ENCODE measurements around the gene CMC2. TPM values are rescaled to one million over a fixed set of nuclear protein-coding genes. Genes with fewer than 3 reads are reported as not detected.

The CMC2 gene
- polyA plus RNA-seq, 1 donor from 2014 or later = 172 TPM

DNA sequence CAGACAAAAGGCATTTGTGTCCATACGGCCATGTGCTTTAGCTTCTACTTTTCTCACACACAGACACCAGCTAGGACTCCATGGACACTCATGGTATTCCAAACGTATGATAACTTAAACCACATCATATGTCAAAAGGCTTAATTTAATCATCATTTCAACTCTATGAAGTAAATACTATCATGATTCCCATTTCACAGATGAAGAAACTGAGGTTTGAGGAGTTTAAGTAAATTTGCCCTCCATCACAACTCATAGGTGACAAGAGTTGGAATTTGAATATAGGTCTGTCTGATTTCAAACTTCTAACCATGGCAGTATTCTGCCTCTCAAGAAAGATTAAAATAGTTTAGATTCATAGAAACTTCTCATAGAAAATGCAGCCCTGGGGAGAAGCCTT is 43.8 kb downstream of the CMC2 start:
- H3K36me3 ChIP-seq (ENCODE audit: insufficient read depth, low read length) = no peaks in the 10 kb centered on the region
- no peak overlapping the region for H3K4me3 ChIP-seq (ENCODE audit: low read length)
- H3K9me3 ChIP-seq (ENCODE audit: low read length) = peaks cover 9% of the 10 kb centered on the region
- H3K4me2 ChIP-seq (ENCODE audit: low read length) = no peak overlapping the region
- no peaks in the 10 kb centered on the region for H3K79me2 ChIP-seq (replicated peaks; ENCODE audit: insufficient read depth, low read length)
- H3K9ac ChIP-seq (ENCODE audit: low read length) = no peak overlapping the region
- no peaks in the 10 kb centered on the region for H3K27me3 ChIP-seq (ENCODE audit: insufficient read depth, low read depth, low read length)
- H3K9me2 ChIP-seq (ENCODE audit: insufficient read depth, low read length) = no peaks in the 10 kb centered on the region
- H4K20me1 ChIP-seq (ENCODE audit: insufficient read depth) = no peaks in the 10 kb centered on the region
- H3F3A ChIP-seq (ENCODE audit: insufficient read depth, low read length, poor library complexity, severe bottlenecking) = no peaks in the 10 kb centered on the region
- H3K27ac ChIP-seq (ENCODE audit: low read length) = no peak overlapping the region
- no peak overlapping the region for H2AFZ ChIP-seq (ENCODE audit: low read depth, low read length)
- TF ChIP-seq, protein P1, sequence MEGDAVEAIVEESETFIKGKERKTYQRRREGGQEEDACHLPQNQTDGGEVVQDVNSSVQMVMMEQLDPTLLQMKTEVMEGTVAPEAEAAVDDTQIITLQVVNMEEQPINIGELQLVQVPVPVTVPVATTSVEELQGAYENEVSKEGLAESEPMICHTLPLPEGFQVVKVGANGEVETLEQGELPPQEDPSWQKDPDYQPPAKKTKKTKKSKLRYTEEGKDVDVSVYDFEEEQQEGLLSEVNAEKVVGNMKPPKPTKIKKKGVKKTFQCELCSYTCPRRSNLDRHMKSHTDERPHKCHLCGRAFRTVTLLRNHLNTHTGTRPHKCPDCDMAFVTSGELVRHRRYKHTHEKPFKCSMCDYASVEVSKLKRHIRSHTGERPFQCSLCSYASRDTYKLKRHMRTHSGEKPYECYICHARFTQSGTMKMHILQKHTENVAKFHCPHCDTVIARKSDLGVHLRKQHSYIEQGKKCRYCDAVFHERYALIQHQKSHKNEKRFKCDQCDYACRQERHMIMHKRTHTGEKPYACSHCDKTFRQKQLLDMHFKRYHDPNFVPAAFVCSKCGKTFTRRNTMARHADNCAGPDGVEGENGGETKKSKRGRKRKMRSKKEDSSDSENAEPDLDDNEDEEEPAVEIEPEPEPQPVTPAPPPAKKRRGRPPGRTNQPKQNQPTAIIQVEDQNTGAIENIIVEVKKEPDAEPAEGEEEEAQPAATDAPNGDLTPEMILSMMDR (IDR thresholded peaks at IDR 0.05; ENCODE audit: poor library complexity, severe bottlenecking) = no peak
- TF ChIP-seq TAF1 (IDR thresholded peaks at IDR 0.05; ENCODE audit: low read depth) (no peak), EZH2 (IDR thresholded peaks at IDR 0.05; ENCODE audit: borderline replicate concordance, insufficient read depth, low read length, poor library complexity, severe bottlenecking) (no peak), MXI1 (conservative IDR thresholded peaks at IDR 0.05; ENCODE audit: poor library complexity, severe bottlenecking) (no peak), EP300 (conservative IDR thresholded peaks at IDR 0.05; ENCODE audit: poor library complexity, severe bottlenecking) (no peak), RAD21 (conservative IDR thresholded peaks at IDR 0.05) (no peak), SMC3 (conservative IDR thresholded peaks at IDR 0.05; ENCODE audit: poor library complexity) (no peak), POLR2AphosphoS5 (IDR thresholded peaks at IDR 0.05) (no peak)
- TF ChIP-seq, protein P2, sequence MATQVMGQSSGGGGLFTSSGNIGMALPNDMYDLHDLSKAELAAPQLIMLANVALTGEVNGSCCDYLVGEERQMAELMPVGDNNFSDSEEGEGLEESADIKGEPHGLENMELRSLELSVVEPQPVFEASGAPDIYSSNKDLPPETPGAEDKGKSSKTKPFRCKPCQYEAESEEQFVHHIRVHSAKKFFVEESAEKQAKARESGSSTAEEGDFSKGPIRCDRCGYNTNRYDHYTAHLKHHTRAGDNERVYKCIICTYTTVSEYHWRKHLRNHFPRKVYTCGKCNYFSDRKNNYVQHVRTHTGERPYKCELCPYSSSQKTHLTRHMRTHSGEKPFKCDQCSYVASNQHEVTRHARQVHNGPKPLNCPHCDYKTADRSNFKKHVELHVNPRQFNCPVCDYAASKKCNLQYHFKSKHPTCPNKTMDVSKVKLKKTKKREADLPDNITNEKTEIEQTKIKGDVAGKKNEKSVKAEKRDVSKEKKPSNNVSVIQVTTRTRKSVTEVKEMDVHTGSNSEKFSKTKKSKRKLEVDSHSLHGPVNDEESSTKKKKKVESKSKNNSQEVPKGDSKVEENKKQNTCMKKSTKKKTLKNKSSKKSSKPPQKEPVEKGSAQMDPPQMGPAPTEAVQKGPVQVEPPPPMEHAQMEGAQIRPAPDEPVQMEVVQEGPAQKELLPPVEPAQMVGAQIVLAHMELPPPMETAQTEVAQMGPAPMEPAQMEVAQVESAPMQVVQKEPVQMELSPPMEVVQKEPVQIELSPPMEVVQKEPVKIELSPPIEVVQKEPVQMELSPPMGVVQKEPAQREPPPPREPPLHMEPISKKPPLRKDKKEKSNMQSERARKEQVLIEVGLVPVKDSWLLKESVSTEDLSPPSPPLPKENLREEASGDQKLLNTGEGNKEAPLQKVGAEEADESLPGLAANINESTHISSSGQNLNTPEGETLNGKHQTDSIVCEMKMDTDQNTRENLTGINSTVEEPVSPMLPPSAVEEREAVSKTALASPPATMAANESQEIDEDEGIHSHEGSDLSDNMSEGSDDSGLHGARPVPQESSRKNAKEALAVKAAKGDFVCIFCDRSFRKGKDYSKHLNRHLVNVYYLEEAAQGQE (IDR thresholded peaks at IDR 0.05; ENCODE audit: borderline replicate concordance) = no peak

DNA sequence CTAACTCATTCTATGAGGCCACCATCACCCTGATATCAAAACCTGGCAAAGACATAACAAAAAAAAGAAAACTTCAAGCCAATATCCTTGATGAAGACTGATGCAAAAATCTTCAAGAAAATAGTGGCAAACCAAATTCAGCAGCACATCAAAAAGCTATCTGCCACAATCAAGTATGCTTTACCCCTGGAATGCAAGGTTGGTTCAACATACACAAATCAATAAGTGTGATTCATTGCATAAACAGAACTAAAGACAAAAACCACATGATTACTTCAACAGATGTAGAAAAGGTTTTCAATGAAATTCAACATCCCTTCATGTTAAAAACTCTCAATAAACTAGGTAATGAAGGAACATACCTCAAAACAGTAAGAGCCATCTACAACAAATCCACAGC is 48.4 kb downstream of the CMC2 start:
- H3K27me3 ChIP-seq (ENCODE audit: insufficient read depth, low read depth, low read length) = no peaks in the 10 kb centered on the region
- H3K36me3 ChIP-seq (ENCODE audit: insufficient read depth, low read length) = no peaks in the 10 kb centered on the region
- no peak overlapping the region for H3K4me3 ChIP-seq (ENCODE audit: low read length)
- no peaks in the 10 kb centered on the region for H3K79me2 ChIP-seq (replicated peaks; ENCODE audit: insufficient read depth, low read length)
- H4K20me1 ChIP-seq (ENCODE audit: insufficient read depth) = no peaks in the 10 kb centered on the region
- peaks cover 9% of the 10 kb centered on the region for H3K9me3 ChIP-seq (ENCODE audit: low read length)
- H3K9me2 ChIP-seq (ENCODE audit: insufficient read depth, low read length) = no peaks in the 10 kb centered on the region
- no peaks in the 10 kb centered on the region for H3F3A ChIP-seq (ENCODE audit: insufficient read depth, low read length, poor library complexity, severe bottlenecking)
- no peak overlapping the region for H3K27ac ChIP-seq (ENCODE audit: low read length)
- H3K4me2 ChIP-seq (ENCODE audit: low read length) = no peak overlapping the region
- no peak for TF ChIP-seq MXI1 (conservative IDR thresholded peaks at IDR 0.05; ENCODE audit: poor library complexity, severe bottlenecking)
- TF ChIP-seq SMC3 (conservative IDR thresholded peaks at IDR 0.05; ENCODE audit: poor library complexity) = no peak
- TF ChIP-seq POLR2AphosphoS5 (IDR thresholded peaks at IDR 0.05) = no peak
- no peak for TF ChIP-seq EP300 (conservative IDR thresholded peaks at IDR 0.05; ENCODE audit: poor library complexity, severe bottlenecking)
- no peak overlapping the region for H3K9ac ChIP-seq (ENCODE audit: low read length)
- H2AFZ ChIP-seq (ENCODE audit: low read depth, low read length) = no peak overlapping the region
